A673 (cell line): Measurements from ENCODE around the gene PPARG. TPM values are rescaled to one million over a fixed set of nuclear protein-coding genes. Genes with fewer than 3 reads are reported as not detected.

Source experiments
- BruUV-seq: library from RNA; stranded (reverse); fragments of 400-500 nt; replicated peaks from 2 replicates; lab custom pipeline; 2021; lab: Mats Ljungman, UMichigan
- CTCF ChIA-PET: fragments of 300-600 bp; sonication (Branson Sonifier 250); formaldehyde crosslinking; loops from one replicate; lab custom pipeline; 2022; ENCODE audit warnings: antibody characterized with exemption; lab: Charles Lee
- POLR2A ChIA-PET: fragments of 300-600 bp; sonication (Branson Sonifier 250); formaldehyde crosslinking; loops from one replicate; lab custom pipeline; 2022; ENCODE audit warnings: antibody characterized with exemption; ENCODE audit not compliant: low non-redundant PET; lab: Charles Lee
- DNase-seq: peaks from one replicate; pipeline ENCODE4 v3.0.0-alpha.2; 2015; ENCODE audit warnings: low spot score
- H3K27ac ChIP-seq: fragments of 200-600 bp; sonication (generic); 2 replicates; pipeline ENCODE4 v1.5.1; 2016; ENCODE audit warnings: mixed run types, low read depth, mild to moderate bottlenecking, mixed read lengths, antibody characterized with exemption, low read length; ENCODE audit not compliant: poor library complexity, severe bottlenecking
- H3K27me3 ChIP-seq: fragments of 200-600 bp; sonication (generic); replicated peaks from 2 replicates; pipeline ENCODE4 v1.6.1; 2017; ENCODE audit warnings: mixed run types, low read depth, mild to moderate bottlenecking, mixed read lengths, antibody characterized with exemption, low read length; ENCODE audit not compliant: insufficient read depth, poor library complexity
- H3K36me3 ChIP-seq: fragments of 200-600 bp; sonication (generic); 2 replicates; pipeline ENCODE4 v1.6.1; 2016; ENCODE audit warnings: mixed run types, mild to moderate bottlenecking, mixed read lengths, antibody characterized with exemption, low read length; ENCODE audit not compliant: insufficient read depth, poor library complexity, severe bottlenecking
- H3K4me1 ChIP-seq: fragments of 200-600 bp; sonication (generic); 2 replicates; pipeline ENCODE4 v1.6.1; 2017; ENCODE audit warnings: mixed run types, mild to moderate bottlenecking, mixed read lengths, antibody characterized with exemption, low read length; ENCODE audit not compliant: insufficient read depth, poor library complexity, severe bottlenecking
- H3K4me3 ChIP-seq: fragments of 200-600 bp; sonication (generic); 2 replicates; pipeline ENCODE4 v1.5.1; 2016; ENCODE audit warnings: low read depth, mixed run types, mild to moderate bottlenecking, mixed read lengths, low read length; ENCODE audit not compliant: poor library complexity, severe bottlenecking
- H3K9me3 ChIP-seq: fragments of 200-600 bp; sonication (generic); 2 replicates; pipeline ENCODE4 v1.6.1; 2016; ENCODE audit warnings: mixed run types, low read depth, mild to moderate bottlenecking, mixed read lengths, antibody characterized with exemption, low read length; ENCODE audit not compliant: poor library complexity, severe bottlenecking
- EZH2 ChIP-seq: fragments of 200-600 bp; sonication (generic); IDR thresholded peaks from 2 replicates; pipeline ENCODE4 v1.6.1; 2017; ENCODE audit warnings: borderline replicate concordance, low read depth, mild to moderate bottlenecking, mixed read lengths, antibody characterized with exemption, low read length; ENCODE audit not compliant: poor library complexity, severe bottlenecking
- intact Hi-C: fragments of 100-400 bp; cut with micrococcal nuclease; formaldehyde crosslinking; loops from one replicate; pipeline ENCODE4 v1.10.0; 2022; ENCODE audit not compliant: unreplicated experiment
- total RNA-seq: library from RNA; stranded (reverse); gene quantifications from 2 replicates; pipeline ENCODE4 v1.2.3, GENCODE V29; 2021
- TF ChIP-seq, protein P1 (sequence below): fragments of 300-800, 200-600 bp; sonication (generic); conservative IDR thresholded peaks from 2 replicates; pipeline ENCODE4 v1.5.1; 2017; ENCODE audit warnings: low read depth, mild to moderate bottlenecking, antibody characterized with exemption, low read length, moderate library complexity, mixed read lengths

The PPARG gene
- total RNA-seq, 1 experiment from 2014 or later, result 0.62 TPM

DNA sequence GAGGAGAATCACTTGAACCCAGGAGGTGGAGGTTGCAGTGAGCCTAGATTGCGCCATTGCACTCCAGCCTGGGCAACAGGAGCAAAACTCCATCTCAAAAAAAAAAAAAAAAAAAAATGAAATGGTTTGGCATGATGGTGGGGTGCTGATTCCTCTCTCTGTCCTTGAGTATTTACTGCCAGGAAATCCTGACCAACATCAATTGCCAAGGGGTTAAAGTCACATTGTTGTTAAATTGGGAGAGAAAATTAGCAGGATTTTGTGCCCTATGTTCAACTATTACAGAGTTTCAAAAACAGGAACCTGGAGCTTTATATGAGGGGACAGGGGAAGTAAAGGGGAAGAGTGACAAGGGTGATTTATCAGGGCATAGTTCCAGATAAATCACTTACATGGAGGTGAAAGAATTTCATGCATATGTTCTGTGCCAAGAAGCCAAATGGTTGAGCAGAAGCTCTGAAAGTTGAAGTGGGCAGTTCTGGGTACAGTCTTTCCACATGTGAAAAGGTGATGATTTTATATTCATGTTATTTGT, 124.9 kb downstream of the PPARG start:
- CTCF ChIA-PET, result no interaction called here

DNA sequence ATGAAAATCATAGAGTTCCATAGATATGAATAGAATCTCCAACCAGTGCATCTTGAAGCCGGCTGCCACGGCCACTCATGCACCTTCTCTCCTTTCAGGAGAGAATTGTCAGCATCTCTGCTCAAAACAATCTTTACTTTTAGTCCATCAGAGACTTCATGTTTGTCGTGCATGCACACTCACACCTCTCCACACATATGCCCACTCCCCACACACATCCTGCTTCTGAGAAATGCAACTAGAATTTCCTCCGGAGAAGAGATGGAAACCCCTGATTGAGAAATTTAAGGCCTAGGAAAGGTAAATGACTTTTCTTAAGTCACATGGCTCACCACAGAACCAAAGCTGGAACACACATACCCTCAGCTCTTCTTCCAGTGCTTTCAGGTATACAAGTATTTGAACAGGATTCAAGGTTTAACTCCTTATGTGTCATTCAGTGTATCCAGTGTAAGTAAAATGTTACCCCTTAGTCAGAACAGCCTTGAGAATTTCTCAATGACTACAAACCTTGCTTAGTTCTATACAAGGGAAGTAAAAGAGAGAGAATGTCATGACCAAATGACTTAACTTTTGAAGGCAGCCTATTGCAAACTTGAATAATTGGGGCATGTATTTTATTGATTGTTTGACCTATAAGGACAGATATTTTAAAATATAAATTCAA, 126.3 kb downstream of the PPARG start:
- intact Hi-C loops, result no loop called here
- Histone ChIP-seq H3K36me3 (no peaks in the 10 kb centered on the region), H3K9me3 (no peaks in the 10 kb centered on the region), H3K27ac (no peak overlapping the region), H3K27me3 (peaks cover 25% of the 10 kb centered on the region), H3K4me1 (no peaks in the 10 kb centered on the region), H3K4me3 (no peak overlapping the region)
- ChIA-PET CTCF (no interaction called here), POLR2A (no interaction called here)
- no TSS peak for BruUV-seq
- TF ChIP-seq, protein P1, sequence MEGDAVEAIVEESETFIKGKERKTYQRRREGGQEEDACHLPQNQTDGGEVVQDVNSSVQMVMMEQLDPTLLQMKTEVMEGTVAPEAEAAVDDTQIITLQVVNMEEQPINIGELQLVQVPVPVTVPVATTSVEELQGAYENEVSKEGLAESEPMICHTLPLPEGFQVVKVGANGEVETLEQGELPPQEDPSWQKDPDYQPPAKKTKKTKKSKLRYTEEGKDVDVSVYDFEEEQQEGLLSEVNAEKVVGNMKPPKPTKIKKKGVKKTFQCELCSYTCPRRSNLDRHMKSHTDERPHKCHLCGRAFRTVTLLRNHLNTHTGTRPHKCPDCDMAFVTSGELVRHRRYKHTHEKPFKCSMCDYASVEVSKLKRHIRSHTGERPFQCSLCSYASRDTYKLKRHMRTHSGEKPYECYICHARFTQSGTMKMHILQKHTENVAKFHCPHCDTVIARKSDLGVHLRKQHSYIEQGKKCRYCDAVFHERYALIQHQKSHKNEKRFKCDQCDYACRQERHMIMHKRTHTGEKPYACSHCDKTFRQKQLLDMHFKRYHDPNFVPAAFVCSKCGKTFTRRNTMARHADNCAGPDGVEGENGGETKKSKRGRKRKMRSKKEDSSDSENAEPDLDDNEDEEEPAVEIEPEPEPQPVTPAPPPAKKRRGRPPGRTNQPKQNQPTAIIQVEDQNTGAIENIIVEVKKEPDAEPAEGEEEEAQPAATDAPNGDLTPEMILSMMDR, result no peak
- no peak for TF ChIP-seq EZH2
- DNase-seq, result no peak

More for the DNA sequence above, 124.9 kb downstream of the PPARG start:
- H3K27me3 ChIP-seq, result peaks cover 31% of the 10 kb centered on the region
- H3K4me1 ChIP-seq, result no peaks in the 10 kb centered on the region
- BruUV-seq, result no TSS peak
- intact Hi-C loops, result no loop called here
- DNase-seq, result no peak
- H3K9me3 ChIP-seq, result no peaks in the 10 kb centered on the region
- TF ChIP-seq, protein P1, result no peak
- POLR2A ChIA-PET, result no interaction called here
- no peak overlapping the region for H3K4me3 ChIP-seq
- H3K36me3 ChIP-seq, result no peaks in the 10 kb centered on the region
- no peak overlapping the region for H3K27ac ChIP-seq

DNA sequence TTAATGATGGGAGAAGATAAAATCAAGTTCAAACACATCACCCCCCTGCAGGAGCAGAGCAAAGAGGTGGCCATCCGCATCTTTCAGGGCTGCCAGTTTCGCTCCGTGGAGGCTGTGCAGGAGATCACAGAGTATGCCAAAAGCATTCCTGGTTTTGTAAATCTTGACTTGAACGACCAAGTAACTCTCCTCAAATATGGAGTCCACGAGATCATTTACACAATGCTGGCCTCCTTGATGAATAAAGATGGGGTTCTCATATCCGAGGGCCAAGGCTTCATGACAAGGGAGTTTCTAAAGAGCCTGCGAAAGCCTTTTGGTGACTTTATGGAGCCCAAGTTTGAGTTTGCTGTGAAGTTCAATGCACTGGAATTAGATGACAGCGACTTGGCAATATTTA, 127.9 kb downstream of the PPARG start:
- POLR2A ChIA-PET, result no interaction called here

More for the DNA sequence above, 127.9 kb downstream of the PPARG start:
- Histone ChIP-seq H3K4me1 (no peaks in the 10 kb centered on the region), H3K27ac (no peak overlapping the region), H3K9me3 (no peaks in the 10 kb centered on the region), H3K36me3 (no peaks in the 10 kb centered on the region), H3K4me3 (no peak overlapping the region), H3K27me3 (peaks cover 9% of the 10 kb centered on the region)
- no TSS peak for BruUV-seq
- CTCF ChIA-PET, result no interaction called here
- no peak for DNase-seq
- TF ChIP-seq EZH2, result no peak
- TF ChIP-seq, protein P1, result no peak
- intact Hi-C loops, result no loop called here
